Stimulated activated CD4-positive, alpha-beta T cell treated with anti-CD3 and anti-CD28 coated beads, Interleukin-1b, Interleukin-23, amount 100 ng/mL, for 48 hours (primary cell): ENCODE results near the gene HSPG2.
"Not testable (repeated sequence)": the region's sequence is repeated elsewhere in the genome, so short reads cannot be mapped to it uniquely, and the experiment has no call there.

Experiments
- DNase-seq: peaks from one replicate; pipeline ENCODE4 v3.0.0-alpha.2; 2020

The HSPG2 gene

GRCh38 chr1:21839337-21840037 is 97.6 kb downstream of the HSPG2 start:
- no peak for DNase-seq

GRCh38 chr1:21838359-21839157 is 98.6 kb downstream of the HSPG2 start:
- no peak for DNase-seq

- DNase-seq: no peak
These were observed 99.6 kb downstream of the HSPG2 start for GRCh38 chr1:21837476-21837875.

- DNase-seq: no peak
These were observed 100.4 kb downstream of the HSPG2 start for GRCh38 chr1:21836729-21837128.

- DNase-seq: no peak
These were observed 101.1 kb downstream of the HSPG2 start for GRCh38 chr1:21836010-21836409.

- DNase-seq: no peak
These were observed 102.4 kb downstream of the HSPG2 start for GRCh38 chr1:21834666-21835065.

- no peak for DNase-seq
These were observed 103.0 kb downstream of the HSPG2 start for GRCh38 chr1:21834094-21834493.

- DNase-seq: no peak
These were observed 103.6 kb downstream of the HSPG2 start for GRCh38 chr1:21833392-21833976.

- no peak for DNase-seq
These were observed 105.6 kb downstream of the HSPG2 start for GRCh38 chr1:21831454-21831970.

- DNase-seq: no peak
These were observed 106.2 kb downstream of the HSPG2 start for GRCh38 chr1:21830792-21831453.

- no peak for DNase-seq
These were observed 107.8 kb downstream of the HSPG2 start for GRCh38 chr1:21829294-21829693.

GRCh38 chr1:21828506-21829210 is 108.5 kb downstream of the HSPG2 start:
- DNase-seq: no peak

GRCh38 chr1:21828075-21828474 is 109.0 kb downstream of the HSPG2 start:
- DNase-seq: no peak

- no peak for DNase-seq
These were observed 109.9 kb downstream of the HSPG2 start for GRCh38 chr1:21827141-21827679.

- not testable (repeated sequence) for DNase-seq
These were observed 110.4 kb downstream of the HSPG2 start for GRCh38 chr1:21826694-21827093.

GRCh38 chr1:21825393-21825792 is 111.7 kb downstream of the HSPG2 start:
- no peak for DNase-seq

GRCh38 chr1:21824926-21825325 is 112.2 kb downstream of the HSPG2 start:
- DNase-seq: no peak

GRCh38 chr1:21823980-21824702 is 113.0 kb downstream of the HSPG2 start:
- no peak for DNase-seq

GRCh38 chr1:21823206-21823979 is 113.7 kb downstream of the HSPG2 start:
- no peak for DNase-seq

GRCh38 chr1:21822349-21822748 is 114.8 kb downstream of the HSPG2 start:
- no peak for DNase-seq
